ENCODE data around the gene TBC1D32.
"Not testable (repeated sequence)": the region's sequence is repeated elsewhere in the genome, so short reads cannot be mapped to it uniquely, and the experiment has no call there.

Gene TBC1D32

GRCh38 chr6:121334299-121335086 lies at the start of gene TBC1D32:
Gene TBC1D32, minus strand, starts transcription at chr6:121334480. Its CDS starts 50 bp downstream, at chr6:121334430.
- DNase-seq: peak; percentile 97

- peak; percentile 28 for DNase-seq
These were observed 49.2 kb upstream of the TBC1D32 start for GRCh38 chr6:121383478-121383877.

GRCh38 chr6:121382467-121383121 lies 48.3 kb upstream of the TBC1D32 start:
- no peak for DNase-seq

GRCh38 chr6:121376411-121376810 lies 42.1 kb upstream of the TBC1D32 start:
- DNase-seq: no peak

GRCh38 chr6:121374219-121374618 lies 39.9 kb upstream of the TBC1D32 start:
- not testable (repeated sequence) for DNase-seq

- DNase-seq: no peak
These were observed 31.5 kb upstream of the TBC1D32 start for GRCh38 chr6:121365536-121366521.

- no peak for DNase-seq
These were observed 22.3 kb upstream of the TBC1D32 start for GRCh38 chr6:121356575-121356974.

GRCh38 chr6:121354764-121355163 lies 20.5 kb upstream of the TBC1D32 start:
- DNase-seq: no peak

GRCh38 chr6:121352941-121353340 lies 18.7 kb upstream of the TBC1D32 start:
- no peak for DNase-seq

- DNase-seq: no peak
These were observed 17.6 kb upstream of the TBC1D32 start for GRCh38 chr6:121351916-121352315.

- no peak for DNase-seq
These were observed 15.3 kb upstream of the TBC1D32 start for GRCh38 chr6:121349596-121349995.

GRCh38 chr6:121347484-121347883 lies 13.2 kb upstream of the TBC1D32 start:
- no peak for DNase-seq

GRCh38 chr6:121344539-121344938 lies 10.3 kb upstream of the TBC1D32 start:
- DNase-seq: peak; percentile 43

GRCh38 chr6:121339639-121340226 lies 5.5 kb upstream of the TBC1D32 start:
- no peak for DNase-seq

GRCh38 chr6:121338956-121339355 lies 4.7 kb upstream of the TBC1D32 start:
- DNase-seq: no peak

GRCh38 chr6:121338366-121338765 lies 4.1 kb upstream of the TBC1D32 start:
- DNase-seq: no peak

GRCh38 chr6:121335087-121336008 lies 1.1 kb upstream of the TBC1D32 start:
- peak; percentile 81 for DNase-seq

- not testable (repeated sequence) for DNase-seq
These were observed 586 bp downstream of the TBC1D32 start for GRCh38 chr6:121333694-121334093.

- DNase-seq: peak; percentile 54
These were observed 1.1 kb downstream of the TBC1D32 start for GRCh38 chr6:121333196-121333595.

GRCh38 chr6:121330516-121330915 lies 3.8 kb downstream of the TBC1D32 start:
- no peak for DNase-seq

- DNase-seq: no peak
These were observed 13.0 kb downstream of the TBC1D32 start for GRCh38 chr6:121321282-121321681.

GRCh38 chr6:121319603-121320002 lies 14.7 kb downstream of the TBC1D32 start:
- DNase-seq: no peak
